Ishikawa (cell line): Measurements from ENCODE around the gene MAPK1.
A peak's percentile ranks its signal among the peaks of the same experiment; 100 is the strongest.

ENCODE experiments used
- CEBPB ChIP-seq: IDR thresholded peaks from 2 replicates; pipeline ENCODE4 v1.6.1; 2012
- CREB1 ChIP-seq: IDR thresholded peaks from 2 replicates; pipeline ENCODE4 v1.6.1; 2012; ENCODE audit warnings: low read depth
- EGR1 ChIP-seq: IDR thresholded peaks from 2 replicates; pipeline ENCODE4 v1.6.1; 2012
- EP300 ChIP-seq: IDR thresholded peaks from 2 replicates; pipeline ENCODE4 v1.6.1; 2012; ENCODE audit warnings: borderline replicate concordance
- FOXM1 ChIP-seq: IDR thresholded peaks from 2 replicates; pipeline ENCODE4 v1.6.1; 2012; ENCODE audit warnings: low read depth, borderline replicate concordance
- MAX ChIP-seq: IDR thresholded peaks from 2 replicates; pipeline ENCODE4 v1.6.1; 2012
- NFIC ChIP-seq: IDR thresholded peaks from 2 replicates; pipeline ENCODE4 v1.6.1; 2012
- RAD21 ChIP-seq: IDR thresholded peaks from 2 replicates; pipeline ENCODE4 v1.6.1; 2012; ENCODE audit warnings: low read depth
- REST ChIP-seq: IDR thresholded peaks from 2 replicates; pipeline ENCODE4 v1.6.1; 2012; ENCODE audit warnings: low read depth, mild to moderate bottlenecking
- TAF1 ChIP-seq: IDR thresholded peaks from 2 replicates; pipeline ENCODE4 v1.6.1; 2012; ENCODE audit warnings: low read depth, mild to moderate bottlenecking
- TEAD4 ChIP-seq: IDR thresholded peaks from 2 replicates; pipeline ENCODE4 v1.6.1; 2012
- USF1 ChIP-seq: IDR thresholded peaks from 2 replicates; pipeline ENCODE4 v1.6.1; 2012
- YY1 ChIP-seq: IDR thresholded peaks from 2 replicates; pipeline ENCODE4 v1.6.1; 2012; ENCODE audit warnings: low read depth
- ZBTB7A ChIP-seq: IDR thresholded peaks from 2 replicates; pipeline ENCODE4 v1.6.1; 2012; ENCODE audit warnings: low read depth

- TF ChIP-seq CEBPB, result no peak
- TF ChIP-seq ZBTB7A, result peak; percentile 74
- TF ChIP-seq MAX, result no peak; the same call in 1 of the 2 replicates
- no peak for TF ChIP-seq TAF1
- TF ChIP-seq EP300, result no peak
- no peak for TF ChIP-seq EGR1
- TF ChIP-seq REST, result no peak
- no peak for TF ChIP-seq TEAD4
- no peak for TF ChIP-seq RAD21
- no peak for TF ChIP-seq NFIC
- no peak for TF ChIP-seq FOXM1
- peak; percentile 83 for TF ChIP-seq YY1
- no peak for TF ChIP-seq CREB1
- no peak for TF ChIP-seq USF1
These were observed 465 bp downstream of the MAPK1 start for GRCh38 chr22:21866833-21867527.
